ENCODE measurements around the gene HOXA3. TPM values are rescaled to one million over a fixed set of nuclear protein-coding genes. Genes with fewer than 3 reads are reported as not detected.

Gene HOXA3
- polyA plus RNA-seq, 3 donors = not detected

- H3K27ac Mint-ChIP-seq = no peak overlapping the region
- Histone ChIP-seq H4K20me1 (ENCODE audit: insufficient read depth, low read length) (no peaks in the 10 kb centered on the region), H3K79me2 (ENCODE audit: insufficient read depth, low read length) (peaks cover 4% of the 10 kb centered on the region), H3K4me2 (replicated peaks; ENCODE audit: extremely low read depth, low read length, poor library complexity, severe bottlenecking) (peak overlapping the region; percentile 92), H3K9me3 (replicated peaks in 1 of 2; ENCODE audit: control insufficient read depth in 1 of 2, insufficient read depth in 1 of 2, low read length in 2 of 2) (peaks cover 0 to 51% of the 10 kb centered on the region in 2 donors), H3K36me3 (replicated peaks in 1 of 2; ENCODE audit: control insufficient read depth in 1 of 2, insufficient read depth in 2 of 2, low read length in 2 of 2) (no peaks in the 10 kb centered on the region), H3K4me3 (replicated peaks in 1 of 3; ENCODE audit: low read depth in 2 of 3, low read length in 3 of 3) (peak overlapping the region in 1 of 3 experiments; percentile 94), H3K27me3 (ENCODE audit: control insufficient read depth in 2 of 2, insufficient read depth in 2 of 2, low read length in 2 of 2) (peaks cover 72 to 92% of the 10 kb centered on the region in 2 donors), H3K27ac (ENCODE audit: low read depth in 1 of 2, low read length in 2 of 2) (no peak overlapping the region), H3K4me1 (ENCODE audit: control insufficient read depth in 1 of 2, insufficient read depth in 2 of 2, low read length in 2 of 2) (peaks cover 60 to 76% of the 10 kb centered on the region in 2 donors), H3K9ac (ENCODE audit: insufficient read depth, low read length, poor library complexity, severe bottlenecking) (no peak overlapping the region), H2AFZ (ENCODE audit: insufficient read depth, low read depth, low read length, poor library complexity, severe bottlenecking) (peak overlapping the region; percentile 90)
- H3K4me3 Mint-ChIP-seq = peak overlapping the region; percentile 64 to 86
- H3K36me3 Mint-ChIP-seq = peaks cover 10 to 33% of the 10 kb centered on the region in 2 donors
- TF ChIP-seq, protein P1, sequence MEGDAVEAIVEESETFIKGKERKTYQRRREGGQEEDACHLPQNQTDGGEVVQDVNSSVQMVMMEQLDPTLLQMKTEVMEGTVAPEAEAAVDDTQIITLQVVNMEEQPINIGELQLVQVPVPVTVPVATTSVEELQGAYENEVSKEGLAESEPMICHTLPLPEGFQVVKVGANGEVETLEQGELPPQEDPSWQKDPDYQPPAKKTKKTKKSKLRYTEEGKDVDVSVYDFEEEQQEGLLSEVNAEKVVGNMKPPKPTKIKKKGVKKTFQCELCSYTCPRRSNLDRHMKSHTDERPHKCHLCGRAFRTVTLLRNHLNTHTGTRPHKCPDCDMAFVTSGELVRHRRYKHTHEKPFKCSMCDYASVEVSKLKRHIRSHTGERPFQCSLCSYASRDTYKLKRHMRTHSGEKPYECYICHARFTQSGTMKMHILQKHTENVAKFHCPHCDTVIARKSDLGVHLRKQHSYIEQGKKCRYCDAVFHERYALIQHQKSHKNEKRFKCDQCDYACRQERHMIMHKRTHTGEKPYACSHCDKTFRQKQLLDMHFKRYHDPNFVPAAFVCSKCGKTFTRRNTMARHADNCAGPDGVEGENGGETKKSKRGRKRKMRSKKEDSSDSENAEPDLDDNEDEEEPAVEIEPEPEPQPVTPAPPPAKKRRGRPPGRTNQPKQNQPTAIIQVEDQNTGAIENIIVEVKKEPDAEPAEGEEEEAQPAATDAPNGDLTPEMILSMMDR (IDR thresholded peaks at IDR 0.05) = no peak
- peaks cover 0 to 55% (median 22%) of the 10 kb centered on the region in 7 donors for H3K9me3 Mint-ChIP-seq
- peaks cover 69% of the 10 kb centered on the region for H3K4me1 Mint-ChIP-seq
- H3K27me3 Mint-ChIP-seq (ENCODE audit: low read depth in 3 of 3) = peaks cover 88 to 93% (median 88%) of the 10 kb centered on the region in 3 donors
- DNase-seq = no peak
- WGBS (ENCODE audit: insufficient coverage) = 14% methylated on average over 18 of the region's 27 CpGs
- intact Hi-C loops (cut with micrococcal nuclease) = loop anchor here (5.0 to 10.0 kb wide), 6 partner anchors 62 to 1297 kb away; partner anchors contain the start of gene HOXA1 (in 1 of the 2)
Observed at GRCh38 chr7:27159266-27160144, 7.1 kb upstream of the HOXA3 start.

DNA sequence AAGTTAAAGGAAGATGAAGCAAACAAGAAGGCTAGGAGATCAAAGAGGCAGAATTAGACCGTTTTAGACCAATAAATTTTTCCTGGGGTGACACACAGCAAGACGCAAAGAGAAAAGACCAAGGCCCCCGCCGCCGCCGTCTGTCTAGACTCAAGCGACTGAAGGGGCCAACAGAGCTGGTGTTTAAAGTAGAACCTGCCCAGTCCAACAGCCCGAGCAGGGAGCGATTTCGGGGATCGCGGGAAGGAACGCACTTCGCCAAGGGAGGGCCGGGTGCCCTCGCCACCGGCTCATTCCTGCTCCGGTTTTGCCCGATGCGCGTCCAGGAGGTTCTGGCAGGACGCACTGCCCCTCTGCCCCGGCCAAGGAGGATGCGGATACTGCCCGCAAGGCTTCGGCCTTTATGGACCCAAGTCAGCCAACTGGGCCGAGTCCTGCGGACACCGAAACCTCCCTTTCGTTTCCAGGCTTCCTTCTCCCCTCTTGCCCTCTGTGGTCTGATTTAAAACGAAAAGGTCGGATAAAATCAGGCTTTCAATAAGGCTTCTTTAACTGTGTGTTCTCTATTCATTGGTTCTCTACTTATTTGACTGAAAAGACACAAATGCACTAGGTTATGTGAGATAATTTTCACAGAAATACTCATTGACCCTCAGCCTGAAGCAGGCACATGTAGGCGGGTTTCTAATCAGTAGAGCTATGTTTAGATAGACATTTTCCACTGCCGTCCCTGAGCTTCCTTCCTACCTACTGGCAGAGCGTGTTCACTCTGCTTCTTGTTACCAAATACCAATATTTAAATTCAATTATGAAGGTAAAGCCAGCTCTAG is 6.3 kb upstream of the HOXA3 start:
- Histone ChIP-seq H4K20me1 (ENCODE audit: insufficient read depth, low read length) (no peaks in the 10 kb centered on the region), H3K79me2 (ENCODE audit: insufficient read depth, low read length) (no peaks in the 10 kb centered on the region), H3K4me3 (replicated peaks in 1 of 3; ENCODE audit: low read depth in 2 of 3, low read length in 3 of 3) (peak overlapping the region in 1 of 3 experiments; percentile 20), H3K36me3 (replicated peaks in 1 of 2; ENCODE audit: control insufficient read depth in 1 of 2, insufficient read depth in 2 of 2, low read length in 2 of 2) (no peaks in the 10 kb centered on the region), H2AFZ (ENCODE audit: insufficient read depth, low read depth, low read length, poor library complexity, severe bottlenecking) (no peak overlapping the region), H3K4me1 (ENCODE audit: control insufficient read depth in 1 of 2, insufficient read depth in 2 of 2, low read length in 2 of 2) (peaks cover 52 to 68% of the 10 kb centered on the region in 2 donors), H3K4me2 (replicated peaks; ENCODE audit: extremely low read depth, low read length, poor library complexity, severe bottlenecking) (peak overlapping the region; percentile 7), H3K27me3 (ENCODE audit: control insufficient read depth in 2 of 2, insufficient read depth in 2 of 2, low read length in 2 of 2) (peaks cover 75 to 92% of the 10 kb centered on the region in 2 donors), H3K27ac (ENCODE audit: low read depth in 1 of 2, low read length in 2 of 2) (no peak overlapping the region), H3K9me3 (replicated peaks in 1 of 2; ENCODE audit: control insufficient read depth in 1 of 2, insufficient read depth in 1 of 2, low read length in 2 of 2) (peaks cover 0 to 53% of the 10 kb centered on the region in 2 donors), H3K9ac (ENCODE audit: insufficient read depth, low read length, poor library complexity, severe bottlenecking) (no peak overlapping the region)
- H3K4me3 Mint-ChIP-seq = peak overlapping the region in 1 of 2 donors; percentile 72
- intact Hi-C loops (cut with micrococcal nuclease) = loop anchor here in 1 of 2 donors (5.0 kb wide), 2 partner anchors 61 to 1296 kb away; partner anchors contain the start of gene HOXA1
- peaks cover 88 to 93% (median 89%) of the 10 kb centered on the region in 3 donors for H3K27me3 Mint-ChIP-seq (ENCODE audit: low read depth in 3 of 3)
- peaks cover 6 to 28% of the 10 kb centered on the region in 2 donors for H3K36me3 Mint-ChIP-seq
- TF ChIP-seq, protein P1 (IDR thresholded peaks at IDR 0.05) = no peak
- H3K4me1 Mint-ChIP-seq = peaks cover 64% of the 10 kb centered on the region
- peaks cover 0 to 56% (median 22%) of the 10 kb centered on the region in 7 donors for H3K9me3 Mint-ChIP-seq
- 5% methylated on average over 28 of the region's 35 CpGs for WGBS (ENCODE audit: insufficient coverage)
- no peak overlapping the region for H3K27ac Mint-ChIP-seq
- DNase-seq = no peak

Measured in CD14-positive monocyte (primary cell).